Skeletal muscle satellite cell (primary cell): ENCODE measurements around the gene SMOC2.
"Not testable (repeated sequence)": the region's sequence is repeated elsewhere in the genome, so short reads cannot be mapped to it uniquely, and the experiment has no call there.

Experiments
- H3K27me3 ChIP-seq: 2 replicates; pipeline ENCODE4 v1.7.0; 2013; ENCODE audit warnings: low read length; ENCODE audit not compliant: control insufficient read depth, insufficient read depth
- H3K36me3 ChIP-seq: 2 replicates; pipeline ENCODE4 v1.7.0; 2013; ENCODE audit warnings: mild to moderate bottlenecking, control low read depth, low read length; ENCODE audit not compliant: insufficient read depth
- H3K4me1 ChIP-seq: 2 replicates; pipeline ENCODE4 v1.7.0; 2013; ENCODE audit warnings: low read length; ENCODE audit not compliant: control insufficient read depth, insufficient read depth
- H3K4me2 ChIP-seq: 2 replicates; pipeline ENCODE4 v1.7.0; 2013; ENCODE audit warnings: mild to moderate bottlenecking, low read length
- H3K4me3 ChIP-seq: 2 replicates; pipeline ENCODE4 v1.7.0; 2013; ENCODE audit warnings: low read length
- H3K9ac ChIP-seq: 2 replicates; pipeline ENCODE4 v1.7.0; 2013; ENCODE audit warnings: mild to moderate bottlenecking, low read depth, low read length, moderate library complexity
- H3K9me3 ChIP-seq: replicated peaks from 2 replicates; pipeline ENCODE4 v1.7.0; 2013; ENCODE audit warnings: mild to moderate bottlenecking, control low read depth, low read length

The SMOC2 gene

DNA sequence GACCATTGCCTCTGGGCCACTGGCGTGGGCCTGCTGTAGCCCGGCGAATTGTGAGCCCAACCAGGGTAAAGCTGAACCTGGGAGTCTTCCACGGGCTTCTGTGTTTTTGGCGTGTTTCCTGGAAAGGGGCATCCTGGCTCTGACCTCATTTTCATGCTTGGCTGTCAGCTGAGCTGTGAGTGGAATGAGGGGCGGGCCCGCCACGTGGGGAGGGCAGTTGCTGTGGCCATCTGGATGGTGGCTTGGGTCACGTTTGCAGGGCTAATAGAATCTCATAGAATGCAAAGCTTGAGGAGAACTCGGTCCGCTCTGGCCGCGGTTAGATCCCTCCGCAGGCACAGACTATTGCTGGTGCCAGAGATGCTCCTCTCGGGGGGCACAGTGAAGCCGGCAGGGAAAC lies 263.0 kb downstream of the SMOC2 start:
- peaks cover 39% of the 10 kb centered on the region for H3K9me3 ChIP-seq
- H3K9ac ChIP-seq = no peak overlapping the region
- H3K36me3 ChIP-seq = no peaks in the 10 kb centered on the region
- no peak overlapping the region for H3K4me3 ChIP-seq
- H3K4me2 ChIP-seq = no peak overlapping the region
- H3K27me3 ChIP-seq = no peaks in the 10 kb centered on the region
- H3K4me1 ChIP-seq = no peaks in the 10 kb centered on the region

DNA sequence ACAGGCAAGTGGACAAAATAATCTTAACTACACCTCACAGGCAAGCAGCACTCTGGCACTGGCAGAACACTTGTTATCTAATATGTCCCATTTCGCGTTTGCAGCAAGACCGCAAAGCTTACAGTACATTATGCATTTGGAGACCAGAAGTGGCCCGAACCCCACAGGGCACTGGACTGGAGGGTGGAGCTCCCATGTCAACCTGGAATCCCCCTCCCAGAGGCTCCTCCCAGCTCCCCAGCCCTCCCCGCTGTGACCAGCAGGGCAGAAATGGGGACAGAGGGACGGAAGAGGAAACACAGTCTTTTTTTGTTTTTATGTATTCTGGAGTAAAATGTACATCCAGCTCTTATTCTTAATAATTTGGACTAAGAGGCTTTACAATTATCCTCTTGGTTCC lies 263.7 kb downstream of the SMOC2 start:
- peaks cover 35% of the 10 kb centered on the region for H3K9me3 ChIP-seq
- no peak overlapping the region for H3K4me3 ChIP-seq
- H3K9ac ChIP-seq = no peak overlapping the region
- H3K36me3 ChIP-seq = no peaks in the 10 kb centered on the region
- no peaks in the 10 kb centered on the region for H3K27me3 ChIP-seq
- no peaks in the 10 kb centered on the region for H3K4me1 ChIP-seq
- H3K4me2 ChIP-seq = no peak overlapping the region

DNA sequence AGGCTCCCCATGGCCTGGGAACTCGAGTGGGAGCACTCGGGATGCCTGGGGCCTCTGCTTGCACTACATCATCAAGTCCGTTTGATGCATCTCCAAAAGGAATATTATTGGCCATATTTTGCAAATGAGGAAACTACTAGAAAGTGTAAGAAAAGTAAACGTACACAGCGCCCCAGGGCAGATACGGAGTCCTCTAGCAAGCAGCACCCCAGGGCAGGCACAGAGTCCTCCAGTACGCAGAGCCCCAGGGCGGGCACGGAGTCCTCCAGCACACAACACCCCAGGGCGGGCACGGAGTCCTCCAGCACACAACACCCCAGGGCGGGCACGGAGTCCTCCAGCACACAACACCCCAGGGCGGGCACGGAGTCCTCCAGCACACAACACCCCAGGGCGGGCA lies 264.3 kb downstream of the SMOC2 start:
- H3K4me3 ChIP-seq, H3K36me3 ChIP-seq: not testable (repeated sequence)
- peaks cover 33% of the 10 kb centered on the region for H3K9me3 ChIP-seq

DNA sequence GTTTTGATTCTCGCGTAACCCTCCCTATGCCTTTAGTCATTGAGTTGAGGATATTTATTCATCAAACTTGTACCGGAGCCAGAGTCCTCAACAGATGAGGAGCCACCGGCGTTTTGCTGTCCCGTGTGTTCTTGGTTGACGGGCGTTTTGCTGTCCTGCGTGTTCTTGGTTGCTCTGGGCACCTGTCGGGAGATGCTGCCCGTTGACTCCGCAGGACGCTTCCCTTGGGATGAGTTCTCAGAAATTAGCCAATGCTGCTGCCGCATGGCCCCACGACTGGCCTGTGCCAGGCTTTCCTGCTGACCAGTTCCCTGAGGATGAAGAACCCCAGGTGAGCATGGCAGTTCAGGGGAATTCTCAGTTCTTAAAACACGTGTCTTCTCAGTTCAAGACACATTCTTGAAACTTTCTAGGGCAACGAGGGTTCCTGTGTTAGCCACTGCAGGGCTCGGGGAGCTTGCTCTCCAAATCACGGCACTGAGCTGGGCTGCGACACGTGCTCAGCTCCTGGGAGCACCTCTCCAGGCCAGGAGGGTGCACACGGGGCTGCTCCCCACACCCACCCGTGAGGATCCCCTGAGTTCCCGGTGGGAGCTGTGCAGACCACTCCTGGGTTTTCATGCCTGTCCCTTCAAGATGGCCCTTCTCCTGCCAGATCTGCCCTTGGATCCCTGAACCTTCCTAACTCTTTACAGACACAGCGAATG lies 265.6 kb downstream of the SMOC2 start:
- Histone ChIP-seq H3K4me2 (no peak overlapping the region), H3K4me1 (no peaks in the 10 kb centered on the region), H3K27me3 (no peaks in the 10 kb centered on the region), H3K36me3 (no peaks in the 10 kb centered on the region), H3K9me3 (peaks cover 30% of the 10 kb centered on the region), H3K9ac (no peak overlapping the region), H3K4me3 (no peak overlapping the region)

More for the DNA sequence above, 264.3 kb downstream of the SMOC2 start:
- not testable (repeated sequence) for H3K9ac ChIP-seq, H3K4me2 ChIP-seq, H3K27me3 ChIP-seq, H3K4me1 ChIP-seq

DNA sequence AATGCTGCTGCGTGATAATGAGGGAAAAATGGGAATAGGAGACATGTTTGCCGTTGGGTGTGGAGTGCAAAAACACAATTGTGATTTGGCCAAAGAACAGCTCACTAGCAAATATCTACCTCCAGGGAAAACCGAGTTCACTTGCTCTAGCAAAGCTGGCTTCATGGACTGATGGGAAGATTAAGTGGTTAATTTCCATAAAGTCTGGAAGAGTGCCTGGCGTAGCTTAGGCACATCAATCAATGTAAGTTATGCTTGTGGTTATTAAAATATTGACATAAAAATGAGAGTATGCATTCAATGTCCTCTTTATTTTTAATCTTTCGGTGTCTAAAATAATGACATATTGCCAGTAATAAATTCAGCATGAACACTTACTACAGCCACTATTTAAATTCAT lies 267.5 kb downstream of the SMOC2 start:
- Histone ChIP-seq H3K4me2 (no peak overlapping the region), H3K36me3 (no peaks in the 10 kb centered on the region), H3K4me1 (no peaks in the 10 kb centered on the region), H3K27me3 (no peaks in the 10 kb centered on the region), H3K9ac (no peak overlapping the region), H3K9me3 (peaks cover 29% of the 10 kb centered on the region), H3K4me3 (no peak overlapping the region)

DNA sequence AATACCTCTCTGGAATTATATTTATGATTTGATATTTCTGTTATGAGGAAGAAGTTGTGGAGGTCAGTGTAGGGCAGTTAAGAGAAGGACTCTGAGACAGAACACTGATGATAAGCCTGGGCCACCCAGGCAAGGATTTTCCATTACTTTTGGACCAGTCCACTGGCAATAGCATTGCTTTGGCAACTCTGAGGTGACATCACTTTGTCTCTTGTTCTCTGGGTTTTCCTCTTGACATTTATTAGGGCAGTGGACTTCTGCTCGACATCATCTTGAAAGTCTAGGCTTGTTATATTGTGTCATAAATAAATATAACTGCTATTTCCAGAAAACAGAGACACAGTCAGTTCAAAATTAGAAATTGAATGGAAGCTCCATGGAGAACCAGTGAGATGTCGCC lies 268.0 kb downstream of the SMOC2 start:
- no peaks in the 10 kb centered on the region for H3K36me3 ChIP-seq
- H3K4me1 ChIP-seq = no peaks in the 10 kb centered on the region
- peaks cover 29% of the 10 kb centered on the region for H3K9me3 ChIP-seq

DNA sequence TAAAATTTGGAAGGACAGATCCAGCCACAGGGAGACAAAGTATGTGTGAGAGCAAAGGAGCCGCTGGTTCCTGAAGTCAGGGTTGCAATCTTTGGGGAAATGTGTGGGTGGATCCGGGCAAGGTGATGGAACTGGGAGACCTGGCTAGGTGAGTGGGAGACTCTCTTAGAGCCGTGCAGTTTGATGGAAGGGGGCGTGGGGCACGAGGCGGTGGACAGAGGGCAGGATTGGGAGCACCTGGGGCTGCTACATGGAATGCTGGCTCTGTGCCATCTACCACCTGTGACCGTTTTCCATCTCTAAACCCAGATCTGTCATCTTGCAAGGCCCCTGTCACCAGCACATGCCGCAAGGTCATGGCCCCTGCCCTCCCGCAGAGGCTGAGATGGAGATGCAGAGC lies 268.4 kb downstream of the SMOC2 start:
- H3K9ac ChIP-seq = no peak overlapping the region
- H3K36me3 ChIP-seq = no peaks in the 10 kb centered on the region
- H3K4me2 ChIP-seq = no peak overlapping the region
- no peak overlapping the region for H3K4me3 ChIP-seq
- H3K4me1 ChIP-seq = no peaks in the 10 kb centered on the region
- H3K27me3 ChIP-seq = no peaks in the 10 kb centered on the region
- H3K9me3 ChIP-seq = peaks cover 33% of the 10 kb centered on the region

More for the DNA sequence above, 268.0 kb downstream of the SMOC2 start:
- Histone ChIP-seq H3K4me2 (no peak overlapping the region), H3K9ac (no peak overlapping the region), H3K4me3 (no peak overlapping the region), H3K27me3 (no peaks in the 10 kb centered on the region)

DNA sequence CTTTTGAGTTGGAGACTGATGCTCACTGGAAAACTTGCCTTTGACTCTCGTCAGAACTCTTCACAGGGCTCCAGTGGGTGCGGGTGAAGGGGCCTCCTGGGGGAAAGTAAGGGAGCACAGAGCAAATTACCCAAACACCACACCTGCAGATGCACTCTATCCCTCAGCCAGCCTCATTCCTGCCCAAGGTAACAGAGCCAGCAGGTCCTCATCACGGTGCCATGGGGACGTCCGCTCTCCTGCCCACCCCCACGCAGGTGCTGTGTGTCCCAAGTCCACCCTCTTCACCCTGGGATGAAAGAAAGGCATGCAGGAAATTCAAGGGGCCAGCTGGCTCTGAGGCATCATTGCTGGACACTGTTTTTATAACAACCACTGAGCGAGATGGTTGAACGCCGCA lies 269.0 kb downstream of the SMOC2 start:
- Histone ChIP-seq H3K4me2 (no peak overlapping the region), H3K27me3 (no peaks in the 10 kb centered on the region), H3K9me3 (peaks cover 35% of the 10 kb centered on the region), H3K9ac (no peak overlapping the region), H3K36me3 (no peaks in the 10 kb centered on the region), H3K4me3 (no peak overlapping the region), H3K4me1 (no peaks in the 10 kb centered on the region)

DNA sequence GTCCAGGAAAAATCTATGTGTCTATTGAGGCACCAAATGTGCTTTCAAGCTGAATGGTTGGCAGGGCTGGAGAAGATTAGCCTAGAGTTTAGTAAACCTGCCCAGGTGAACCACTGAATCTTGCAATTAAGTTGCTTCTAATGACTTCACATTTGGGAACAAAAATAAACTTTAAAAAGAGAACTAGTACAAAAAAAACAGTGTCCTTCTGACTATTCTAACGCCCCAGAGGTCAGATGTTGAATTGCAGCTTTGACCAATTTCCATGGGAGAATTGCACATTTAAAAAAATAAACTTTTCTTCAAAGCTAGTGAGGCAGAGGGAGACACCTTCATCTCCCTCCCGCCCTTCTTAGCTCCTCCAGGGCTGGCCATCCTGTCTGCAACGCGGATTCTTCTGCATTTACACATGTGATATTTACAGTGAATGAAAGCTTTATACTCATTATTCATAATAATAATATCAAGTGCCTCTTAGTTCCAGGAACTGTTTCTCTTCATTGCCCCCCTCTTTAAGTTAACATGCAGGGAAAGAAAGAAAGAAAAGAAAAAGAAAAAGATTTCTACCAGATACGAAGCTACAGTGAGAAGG lies 270.2 kb downstream of the SMOC2 start:
- Histone ChIP-seq H3K4me2 (no peak overlapping the region), H3K4me1 (no peaks in the 10 kb centered on the region), H3K27me3 (no peaks in the 10 kb centered on the region), H3K9me3 (peaks cover 31% of the 10 kb centered on the region), H3K4me3 (no peak overlapping the region), H3K9ac (no peak overlapping the region), H3K36me3 (no peaks in the 10 kb centered on the region)

DNA sequence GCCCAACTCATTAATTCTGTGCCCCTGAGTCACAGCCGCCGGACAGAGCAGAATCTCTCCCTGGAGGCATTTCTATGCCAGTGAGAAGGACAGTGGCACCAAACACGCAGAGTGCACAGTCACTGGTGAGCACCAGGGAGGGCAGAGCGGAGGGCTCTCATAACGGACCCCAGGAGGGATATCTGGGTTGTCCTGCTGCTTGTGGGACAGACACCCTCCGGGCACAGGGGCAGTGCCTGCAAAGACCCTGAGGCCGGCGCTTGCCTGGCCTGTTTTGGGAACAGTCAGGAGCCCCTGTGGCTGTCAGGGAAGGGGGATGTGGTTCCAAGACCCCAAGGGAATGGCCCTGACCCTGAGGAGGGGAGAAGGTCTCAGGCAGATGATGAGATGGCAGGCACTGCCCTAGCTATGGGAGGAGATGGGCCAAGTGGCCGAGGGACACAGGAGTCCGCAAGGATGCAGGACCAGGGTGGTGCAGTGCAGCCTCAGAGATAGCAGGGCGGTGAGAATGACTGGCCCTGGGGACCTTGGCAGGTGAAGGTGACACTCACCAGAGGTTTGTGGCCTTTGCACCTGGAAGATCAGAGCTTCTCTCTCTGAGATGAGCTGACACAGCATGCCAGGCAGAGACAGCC lies 270.8 kb downstream of the SMOC2 start:
- Histone ChIP-seq H3K27me3 (no peaks in the 10 kb centered on the region), H3K9me3 (peaks cover 26% of the 10 kb centered on the region), H3K36me3 (no peaks in the 10 kb centered on the region), H3K4me1 (no peaks in the 10 kb centered on the region), H3K4me2 (no peak overlapping the region), H3K9ac (no peak overlapping the region), H3K4me3 (no peak overlapping the region)

DNA sequence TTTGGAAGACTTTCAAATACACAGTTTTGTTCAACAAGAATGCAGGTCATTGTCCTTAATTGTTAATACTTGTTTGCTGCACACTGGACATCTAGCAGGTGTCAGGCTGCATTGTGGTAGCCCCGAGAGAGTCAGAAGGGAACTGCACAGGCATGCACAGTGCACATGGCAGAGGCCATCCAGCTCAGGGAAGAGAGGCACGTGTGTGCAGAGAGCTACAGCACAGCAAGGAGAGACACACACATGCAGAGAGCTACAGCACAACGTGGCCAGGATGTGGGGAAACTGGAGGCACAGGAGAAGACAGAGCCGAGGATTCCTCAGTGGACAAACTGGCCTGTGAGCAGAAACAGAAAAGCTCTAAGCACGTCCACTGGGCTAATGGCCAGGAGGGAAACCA lies 272.0 kb downstream of the SMOC2 start:
- Histone ChIP-seq H3K4me3 (no peak overlapping the region), H3K9me3 (peaks cover 23% of the 10 kb centered on the region), H3K36me3 (no peaks in the 10 kb centered on the region), H3K9ac (no peak overlapping the region), H3K27me3 (no peaks in the 10 kb centered on the region), H3K4me2 (no peak overlapping the region), H3K4me1 (no peaks in the 10 kb centered on the region)

DNA sequence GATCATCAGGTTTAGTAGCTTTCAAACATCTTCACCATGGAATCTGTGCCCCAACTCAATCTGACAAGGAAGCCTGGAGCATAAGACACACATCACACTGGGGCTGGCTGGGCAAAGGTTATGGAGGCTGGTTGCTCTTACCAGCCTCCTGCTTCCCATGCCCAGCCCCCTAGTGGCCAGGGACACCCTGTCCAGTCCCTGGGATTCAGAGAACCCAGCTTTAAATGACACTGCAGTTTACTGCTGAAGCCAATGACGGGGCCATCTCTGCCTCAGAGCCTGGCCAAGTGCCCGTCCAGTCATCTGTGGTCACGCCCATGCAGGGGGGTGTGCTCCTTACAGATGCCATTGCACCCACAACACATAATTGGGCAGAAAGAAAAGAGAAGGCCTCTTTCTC lies 272.9 kb downstream of the SMOC2 start:
- no peaks in the 10 kb centered on the region for H3K27me3 ChIP-seq

More for the DNA sequence above, 272.9 kb downstream of the SMOC2 start:
- H3K4me1 ChIP-seq = no peaks in the 10 kb centered on the region
- H3K4me3 ChIP-seq = no peak overlapping the region
- H3K36me3 ChIP-seq = no peaks in the 10 kb centered on the region
- H3K4me2 ChIP-seq = no peak overlapping the region
- peaks cover 18% of the 10 kb centered on the region for H3K9me3 ChIP-seq
- H3K9ac ChIP-seq = no peak overlapping the region
